Neural crest cell (in vitro differentiated cells): ENCODE results near the gene VPS11. TPM values are rescaled to one million over a fixed set of nuclear protein-coding genes. Genes with fewer than 3 reads are reported as not detected.

Experiments used
- DNase-seq: peaks from one replicate; pipeline ENCODE4 v3.0.0; 2021; ENCODE audit warnings: low read depth, mixed read lengths, low spot score
- H3K27ac Mint-ChIP-seq: one replicate; pipeline ENCODE4 v1.8.0; 2021; ENCODE audit warnings: mild to moderate bottlenecking, mixed read lengths; ENCODE audit not compliant: unreplicated experiment
- H3K27me3 Mint-ChIP-seq: 2 replicates; pipeline ENCODE4 v1.8.0; 2021; ENCODE audit warnings: low read depth, mild to moderate bottlenecking, mixed read lengths
- H3K36me3 Mint-ChIP-seq: 2 replicates; pipeline ENCODE4 v1.8.0; 2021; ENCODE audit warnings: low read depth, mild to moderate bottlenecking, mixed read lengths
- H3K4me1 Mint-ChIP-seq: 2 replicates; pipeline ENCODE4 v1.8.0; 2021; ENCODE audit warnings: mixed read lengths
- H3K4me3 Mint-ChIP-seq: one replicate; pipeline ENCODE4 v1.8.0; 2021; ENCODE audit warnings: mild to moderate bottlenecking, mixed read lengths
- H3K9me3 Mint-ChIP-seq: 2 replicates; pipeline ENCODE4 v1.8.0; 2021; ENCODE audit warnings: mixed read lengths
- CTCF ChIP-seq: fragments of 200-600 bp; sonication (generic); conservative IDR thresholded peaks from 2 replicates; pipeline ENCODE4 v1.5.0; 2021; ENCODE audit warnings: antibody characterized with exemption, mild to moderate bottlenecking
- total RNA-seq: library from RNA; stranded (reverse); gene quantifications from 2 replicates; pipeline ENCODE4 v1.2.1, GENCODE V29; 2021

VPS11 gene
- total RNA-seq, 1 donor from 2014 or later: 30.6 TPM

GRCh38 chr11:119116601-119117000 lies 49.0 kb downstream of the VPS11 start:
- H3K4me3 Mint-ChIP-seq: no peak overlapping the region
- H3K9me3 Mint-ChIP-seq: no peaks in the 10 kb centered on the region
- H3K36me3 Mint-ChIP-seq: no peaks in the 10 kb centered on the region
- no peak for TF ChIP-seq CTCF
- H3K27me3 Mint-ChIP-seq: no peaks in the 10 kb centered on the region
- no peak for DNase-seq
- peaks cover 14% of the 10 kb centered on the region for H3K4me1 Mint-ChIP-seq
- H3K27ac Mint-ChIP-seq: peak overlapping the region; percentile 67

- no peak overlapping the region for H3K4me3 Mint-ChIP-seq
- H3K4me1 Mint-ChIP-seq: peaks cover 18% of the 10 kb centered on the region
- no peaks in the 10 kb centered on the region for H3K9me3 Mint-ChIP-seq
Measured at GRCh38 chr11:119117004-119117706, 49.5 kb downstream of the VPS11 start.

GRCh38 chr11:119118227-119118626 lies 50.6 kb downstream of the VPS11 start:
- Mint-ChIP-seq H3K4me1 (peaks cover 24% of the 10 kb centered on the region), H3K36me3 (no peaks in the 10 kb centered on the region), H3K4me3 (no peak overlapping the region), H3K27me3 (no peaks in the 10 kb centered on the region), H3K9me3 (no peaks in the 10 kb centered on the region), H3K27ac (no peak overlapping the region)
- DNase-seq: no peak
- TF ChIP-seq CTCF: no peak

More at GRCh38 chr11:119117004-119117706, 49.5 kb downstream of the VPS11 start:
- H3K27me3 Mint-ChIP-seq: no peaks in the 10 kb centered on the region
- peak overlapping the region; percentile 67 for H3K27ac Mint-ChIP-seq
- H3K36me3 Mint-ChIP-seq: no peaks in the 10 kb centered on the region
- no peak for DNase-seq
- no peak for TF ChIP-seq CTCF

- no peaks in the 10 kb centered on the region for H3K9me3 Mint-ChIP-seq
- H3K4me1 Mint-ChIP-seq: peaks cover 24% of the 10 kb centered on the region
- H3K4me3 Mint-ChIP-seq: no peak overlapping the region
- DNase-seq: no peak
- H3K36me3 Mint-ChIP-seq: no peaks in the 10 kb centered on the region
- TF ChIP-seq CTCF: no peak
- H3K27me3 Mint-ChIP-seq: no peaks in the 10 kb centered on the region
- H3K27ac Mint-ChIP-seq: no peak overlapping the region
Measured at GRCh38 chr11:119118946-119119345, 51.3 kb downstream of the VPS11 start.

- Mint-ChIP-seq H3K9me3 (no peaks in the 10 kb centered on the region), H3K4me3 (peak overlapping the region; percentile 97), H3K36me3 (no peaks in the 10 kb centered on the region), H3K4me1 (peaks cover 24% of the 10 kb centered on the region), H3K27me3 (no peaks in the 10 kb centered on the region), H3K27ac (peak overlapping the region; percentile 21)
- DNase-seq: no peak
- TF ChIP-seq CTCF: no peak
Measured at GRCh38 chr11:119120639-119121007, 53.0 kb downstream of the VPS11 start.
